GM10266 (cell line): ENCODE data around the gene SYT8.
A peak's percentile ranks its signal among the peaks of the same experiment; 100 is the strongest.

Experiments used
- DNase-seq: peaks from one replicate; pipeline ENCODE4 v3.0.0; 2012; ENCODE audit errors: extremely low spot score
- TF ChIP-seq, protein P1 (sequence below): IDR thresholded peaks from 2 replicates; pipeline ENCODE4 v1.5.1; 2012; ENCODE audit warnings: mild to moderate bottlenecking, low read depth; ENCODE audit not compliant: control insufficient read depth, insufficient read depth; ENCODE audit errors: missing control alignments

The SYT8 gene

DNA sequence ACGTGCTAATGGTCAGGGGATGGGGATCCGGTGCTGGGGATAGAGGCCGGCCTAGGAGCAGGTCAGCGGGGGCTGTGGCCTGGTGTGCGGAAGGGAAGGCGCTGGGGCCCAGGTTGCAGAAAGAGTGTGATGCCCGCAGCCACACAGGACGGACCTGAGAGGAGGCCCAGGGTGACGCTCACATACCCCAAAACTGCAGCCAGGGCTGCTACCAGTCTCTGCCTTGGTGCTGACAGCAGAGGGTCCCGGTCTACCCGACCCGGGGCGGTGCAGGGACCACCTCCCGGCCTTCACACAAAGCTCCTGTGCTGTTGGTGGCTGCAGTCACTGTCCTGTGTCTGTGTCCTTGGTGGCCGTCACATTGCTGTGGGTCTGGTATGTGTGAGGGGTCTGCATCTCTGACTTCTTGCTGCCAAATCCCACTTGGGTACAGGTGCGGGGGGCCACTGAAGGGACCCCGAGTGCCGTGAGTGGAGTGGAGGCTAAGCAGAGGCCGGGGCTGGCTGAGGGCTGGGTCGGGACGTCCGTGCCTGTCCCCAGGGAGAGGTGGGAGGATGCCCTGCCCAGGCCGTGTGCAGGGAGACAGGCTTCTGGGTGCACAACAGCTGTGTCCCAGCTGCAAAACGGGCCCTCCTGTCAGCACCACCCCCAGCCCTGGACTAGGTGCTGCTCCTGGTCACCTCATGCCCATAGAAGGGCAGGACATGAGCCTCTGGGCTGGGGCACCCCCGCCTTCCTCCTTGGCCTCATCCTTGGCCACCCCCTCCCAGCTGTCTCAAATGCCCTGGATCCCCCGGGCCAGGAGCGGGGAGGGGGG lies 19.6 kb downstream of the SYT8 start:
- TF ChIP-seq, protein P1, sequence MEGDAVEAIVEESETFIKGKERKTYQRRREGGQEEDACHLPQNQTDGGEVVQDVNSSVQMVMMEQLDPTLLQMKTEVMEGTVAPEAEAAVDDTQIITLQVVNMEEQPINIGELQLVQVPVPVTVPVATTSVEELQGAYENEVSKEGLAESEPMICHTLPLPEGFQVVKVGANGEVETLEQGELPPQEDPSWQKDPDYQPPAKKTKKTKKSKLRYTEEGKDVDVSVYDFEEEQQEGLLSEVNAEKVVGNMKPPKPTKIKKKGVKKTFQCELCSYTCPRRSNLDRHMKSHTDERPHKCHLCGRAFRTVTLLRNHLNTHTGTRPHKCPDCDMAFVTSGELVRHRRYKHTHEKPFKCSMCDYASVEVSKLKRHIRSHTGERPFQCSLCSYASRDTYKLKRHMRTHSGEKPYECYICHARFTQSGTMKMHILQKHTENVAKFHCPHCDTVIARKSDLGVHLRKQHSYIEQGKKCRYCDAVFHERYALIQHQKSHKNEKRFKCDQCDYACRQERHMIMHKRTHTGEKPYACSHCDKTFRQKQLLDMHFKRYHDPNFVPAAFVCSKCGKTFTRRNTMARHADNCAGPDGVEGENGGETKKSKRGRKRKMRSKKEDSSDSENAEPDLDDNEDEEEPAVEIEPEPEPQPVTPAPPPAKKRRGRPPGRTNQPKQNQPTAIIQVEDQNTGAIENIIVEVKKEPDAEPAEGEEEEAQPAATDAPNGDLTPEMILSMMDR = no peak
- peak; percentile 73 for DNase-seq

DNA sequence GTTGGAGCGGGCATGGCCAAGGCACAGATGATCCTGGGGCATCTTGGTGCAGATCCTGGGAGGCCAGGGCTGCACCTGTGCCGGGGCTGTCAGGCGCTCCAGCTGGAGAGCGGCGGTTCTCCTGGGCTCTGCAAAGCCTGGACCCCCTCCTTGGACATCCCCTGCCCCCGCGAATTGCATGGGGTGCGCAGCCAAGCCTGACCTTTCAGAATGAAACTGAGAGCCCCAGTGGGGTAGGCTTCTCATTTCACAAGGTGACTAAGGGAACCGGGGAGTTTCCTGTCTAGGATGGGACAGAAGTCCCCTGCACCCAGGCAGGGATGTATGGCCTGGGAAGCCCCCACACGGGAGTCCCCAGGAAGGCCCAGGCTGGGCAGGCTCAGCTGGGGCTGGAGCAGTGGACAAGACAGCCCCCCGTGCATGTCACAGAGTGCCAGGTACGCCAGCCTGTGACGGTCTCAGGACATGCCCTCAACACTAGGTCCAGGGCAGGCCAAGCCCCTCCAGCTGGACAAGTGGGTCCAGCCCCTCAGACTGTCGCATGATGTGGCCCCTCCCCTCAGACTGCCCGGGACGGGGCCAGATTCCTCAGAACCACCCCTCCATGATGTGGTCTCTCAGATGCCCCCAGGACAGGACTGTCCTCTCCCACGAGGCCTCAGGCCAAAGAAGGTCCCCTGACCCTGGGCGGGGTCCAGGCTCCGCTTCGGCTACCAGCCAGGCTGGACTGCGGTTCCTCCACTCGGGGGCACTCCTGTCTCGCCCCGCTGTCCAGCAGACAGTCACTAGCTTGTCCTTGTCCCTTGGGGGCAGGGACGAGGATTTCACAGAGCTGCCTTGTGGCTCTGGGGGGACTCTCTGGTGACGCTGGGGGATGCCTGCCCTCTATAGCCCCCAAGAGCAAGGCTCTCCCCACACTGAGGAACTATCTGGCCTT lies 20.4 kb downstream of the SYT8 start:
- TF ChIP-seq, protein P1 = no peak
- DNase-seq = peak; percentile 90

DNA sequence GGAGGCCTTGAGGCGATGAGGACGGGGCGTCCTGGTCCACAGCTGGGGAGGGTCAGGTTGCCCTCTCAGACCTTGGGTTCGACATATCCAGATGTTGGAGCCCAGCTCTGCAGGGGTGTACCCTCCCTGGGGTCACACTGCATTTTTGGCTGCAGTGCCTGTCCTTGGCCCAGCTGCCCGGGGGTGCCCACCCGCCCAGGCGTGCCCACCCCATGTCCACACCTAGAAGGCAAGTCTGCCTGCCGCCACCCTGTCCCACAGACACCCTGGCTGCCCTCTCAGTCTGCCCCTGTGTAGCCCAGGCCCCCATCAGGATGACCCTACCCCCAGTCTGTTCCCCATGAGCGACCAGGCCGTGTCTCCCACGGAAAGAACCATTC lies 21.1 kb downstream of the SYT8 start:
- no peak for DNase-seq
- TF ChIP-seq, protein P1 = no peak

DNA sequence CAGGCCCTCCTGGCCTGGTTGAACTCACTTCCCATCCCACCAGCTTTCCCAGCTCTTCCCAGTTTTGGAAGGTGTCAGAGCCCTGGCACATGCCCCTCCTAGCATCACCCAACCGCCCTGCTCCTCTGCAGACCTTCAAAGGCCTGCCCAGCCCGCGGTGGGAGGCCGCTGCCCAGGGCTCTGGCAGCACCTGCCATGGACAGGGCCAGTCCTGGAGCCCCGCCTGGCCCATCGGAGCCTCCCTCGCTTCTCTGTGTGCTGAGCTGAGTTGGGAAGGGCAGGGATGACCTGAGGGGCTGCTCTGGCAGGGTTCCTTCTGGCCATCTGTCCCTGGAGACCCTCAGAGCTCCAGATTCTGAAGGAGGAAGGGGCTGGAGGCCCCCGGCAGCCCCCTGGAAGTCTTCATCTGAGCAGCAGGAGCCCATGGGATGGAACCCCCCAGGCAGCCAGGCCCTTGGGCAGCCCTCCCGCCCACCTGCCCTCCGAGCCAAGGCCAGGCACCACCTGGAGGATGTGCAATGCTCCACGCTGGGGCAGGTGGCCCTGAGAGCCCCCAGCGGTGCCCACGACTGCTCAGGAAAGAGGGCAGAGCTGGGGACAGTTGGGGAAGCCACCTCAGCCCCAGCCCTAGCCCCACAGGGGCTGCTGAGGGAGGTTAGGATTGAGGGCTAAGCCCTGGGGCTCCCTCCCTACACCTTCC lies 21.7 kb downstream of the SYT8 start:
- TF ChIP-seq, protein P1 = no peak
- no peak for DNase-seq

DNA sequence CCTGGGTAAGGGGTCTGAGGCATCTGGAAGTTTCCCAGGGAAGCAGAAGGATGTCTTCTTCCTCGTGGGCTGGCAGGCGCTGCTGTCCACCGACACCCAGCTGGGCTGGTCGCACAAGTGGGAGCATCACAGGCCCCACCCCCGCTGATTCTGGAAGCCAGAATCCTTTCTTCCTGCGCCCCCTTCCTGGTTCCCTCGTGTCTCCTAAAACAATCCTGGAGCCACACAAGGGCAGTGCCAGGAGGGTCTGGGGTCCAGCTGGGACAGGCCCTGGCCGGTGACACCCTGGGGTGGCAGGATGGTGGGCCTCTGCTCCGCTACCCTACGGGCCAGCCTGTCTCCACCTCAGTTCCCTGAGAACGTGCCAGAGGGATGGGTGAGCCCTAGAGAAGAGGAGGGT lies 22.3 kb downstream of the SYT8 start:
- TF ChIP-seq, protein P1 = no peak
- DNase-seq = no peak

DNA sequence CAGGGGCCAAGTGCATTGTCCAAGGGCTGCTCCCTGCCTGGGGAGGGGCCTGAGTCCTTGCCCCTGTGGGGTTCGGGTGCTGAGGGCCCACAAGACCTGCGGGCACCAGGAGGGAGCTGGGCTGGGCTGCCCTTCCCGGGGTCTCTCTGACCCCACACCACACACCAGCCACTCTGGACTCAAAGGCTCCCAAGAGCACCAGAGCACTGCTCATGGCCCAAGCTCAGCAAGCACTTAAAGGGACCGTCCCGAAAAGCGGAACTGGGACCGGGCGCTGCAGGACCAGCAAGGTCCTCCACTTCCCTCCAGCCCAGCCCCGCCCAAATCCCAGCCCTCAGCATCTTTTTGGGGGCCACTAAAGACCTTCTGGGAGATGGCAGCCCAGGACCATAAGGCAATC lies 23.4 kb downstream of the SYT8 start:
- no peak for DNase-seq
- TF ChIP-seq, protein P1 = no peak
